Keratinocyte (primary cell): Measurements from ENCODE around the gene MCM6. TPM values are rescaled to one million over a fixed set of nuclear protein-coding genes. Genes with fewer than 3 reads are reported as not detected.

Experiments used
- DNase-seq: peaks from one replicate; pipeline ENCODE4 v3.0.0-alpha.2; 2011; ENCODE audit warnings: low read depth, missing footprints, low spot score
- FAIRE-seq: peaks from 2 replicates; lab custom pipeline; 2011; peaks lifted over from hg19 to GRCh38; lab: Jason Lieb, UNC
- H2AFZ ChIP-seq: 2 replicates; pipeline ENCODE4 v1.6.0; 2012; ENCODE audit warnings: low read length, control low read depth, inconsistent platforms; ENCODE audit not compliant: control insufficient read depth
- H3K27ac ChIP-seq: 2 replicates; pipeline ENCODE4 v1.5.1; 2011; ENCODE audit warnings: low read length; ENCODE audit not compliant: control insufficient read depth, insufficient read depth
- H3K27me3 ChIP-seq: 3 replicates; pipeline ENCODE4 v1.6.0; 2011; ENCODE audit warnings: low read length; ENCODE audit not compliant: control insufficient read depth, insufficient read depth; ENCODE audit errors: extremely low read depth
- H3K36me3 ChIP-seq, 2 experiments: 2 replicates in 1 of 2; 3 replicates in 1 of 2; pipeline ENCODE4 v1.5.1; 2011; ENCODE audit warnings: low read length in 2 of 2, mild to moderate bottlenecking in 1 of 2; ENCODE audit not compliant: control insufficient read depth in 2 of 2, insufficient read depth in 2 of 2; ENCODE audit errors: extremely low read depth in 1 of 2
- H3K4me1 ChIP-seq: 3 replicates; pipeline ENCODE4 v1.5.1; 2011; ENCODE audit warnings: low read length; ENCODE audit not compliant: control insufficient read depth, insufficient read depth; ENCODE audit errors: extremely low read depth
- H3K4me2 ChIP-seq: 3 replicates; pipeline ENCODE4 v1.6.0; 2011; ENCODE audit warnings: low read depth, low read length; ENCODE audit not compliant: control insufficient read depth, insufficient read depth; ENCODE audit errors: extremely low read depth
- H3K4me3 ChIP-seq, 3 experiments: fragments of 200-600 bp in 1 of 3; sonication (generic) in 1 of 3; 2 replicates in 2 of 3; 3 replicates in 1 of 3; pipeline ENCODE4 v1.5.1; 2011 to 2016; ENCODE audit warnings: low read length in 3 of 3, mild to moderate bottlenecking in 3 of 3, control low read depth in 2 of 3, inconsistent platforms in 1 of 3, low read depth in 1 of 3, mixed read lengths in 1 of 3, mixed run types in 1 of 3, moderate library complexity in 1 of 3; ENCODE audit not compliant: control insufficient read depth in 2 of 3, insufficient read depth in 2 of 3; ENCODE audit errors: extremely low read depth in 1 of 3
- H3K79me2 ChIP-seq: 2 replicates; pipeline ENCODE4 v1.6.0; 2012; ENCODE audit warnings: low read length; ENCODE audit not compliant: control insufficient read depth, insufficient read depth
- H3K9ac ChIP-seq: 3 replicates; pipeline ENCODE4 v1.6.0; 2011; ENCODE audit warnings: low read length; ENCODE audit not compliant: control insufficient read depth, insufficient read depth; ENCODE audit errors: extremely low read depth
- H3K9me1 ChIP-seq: 3 replicates; pipeline ENCODE4 v1.6.0; 2011; ENCODE audit warnings: low read length; ENCODE audit not compliant: control insufficient read depth, insufficient read depth; ENCODE audit errors: extremely low read depth
- H3K9me3 ChIP-seq: 2 replicates; pipeline ENCODE4 v1.5.1; 2012; ENCODE audit warnings: low read depth, low read length; ENCODE audit not compliant: control insufficient read depth
- H4K20me1 ChIP-seq: 3 replicates; pipeline ENCODE4 v1.6.0; 2011; ENCODE audit warnings: low read length; ENCODE audit not compliant: control insufficient read depth, insufficient read depth; ENCODE audit errors: extremely low read depth
- CTCF ChIP-seq, 3 experiments: IDR thresholded peaks in 1 of 3; conservative IDR thresholded peaks in 1 of 3; optimal IDR thresholded peaks in 1 of 3; 2 replicates in 2 of 3; 3 replicates in 1 of 3; pipeline versions ENCODE3 to v1.5.1; 2011; ENCODE audit warnings: low read length in 3 of 3, mild to moderate bottlenecking in 3 of 3, moderate library complexity in 2 of 3, control low read depth in 1 of 3, inconsistent platforms in 1 of 3; ENCODE audit not compliant: insufficient read depth in 2 of 3; ENCODE audit errors: extremely low read depth in 1 of 3
- EZH2 ChIP-seq: IDR thresholded peaks from one replicate; pipeline ENCODE4 v1.6.1; 2012; ENCODE audit warnings: inconsistent platforms, mild to moderate bottlenecking, low read length, moderate library complexity
- dilution Hi-C: fragments of 300-500 bp; cut with MboI; formaldehyde crosslinking; loops from one replicate; pipeline ENCODE4 v1.7.0; 2020; ENCODE audit warnings: low sequenced_read_pairs; ENCODE audit not compliant: extremely low pct_ligation_motif_present
- polyA plus RNA-seq, 5 experiments: library from polyadenylated mRNA; depleted of rRNA in 3 of 5; stranded (reverse) in 3 of 5; stranded (forward) in 1 of 5; unstranded in 1 of 5; fragments of >200 nt; gene quantifications; 1 replicate in 1 of 5; 2 replicates in 3 of 5; 3 replicates in 1 of 5; pipeline versions ENCODE4 v1.2.1 to v1.2.3, GENCODE V29; 2011 to 2012; ENCODE audit warnings: missing spikeins in 2 of 5, low read depth in 1 of 5, low replicate concordance in 1 of 5

MCM6 gene
- polyA plus RNA-seq, 1 donor (not counting 4 experiments of a cell fraction or from before 2014, with no cell fraction given), result 23.2 TPM

DNA sequence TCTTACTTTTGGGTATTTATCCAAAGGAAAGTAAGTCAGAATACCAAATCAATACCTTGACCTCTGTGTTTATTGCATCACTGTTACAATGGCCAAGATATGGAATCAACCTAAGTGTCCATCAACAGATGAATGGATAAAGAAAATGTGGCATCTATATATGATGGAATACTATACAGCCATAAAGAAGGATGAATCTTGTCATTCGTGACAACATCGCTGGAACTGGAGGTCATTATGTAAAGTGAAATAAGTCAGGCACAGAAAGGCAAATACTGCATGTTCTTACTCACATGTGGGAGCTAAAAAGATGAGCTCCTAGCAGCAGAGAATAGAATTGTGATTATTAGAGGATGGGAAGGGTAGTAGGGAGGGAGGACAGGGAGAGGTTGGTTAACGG is 73.9 kb downstream of the MCM6 start:
- Histone ChIP-seq H3K4me3 (no peak overlapping the region), H3K79me2 (no peaks in the 10 kb centered on the region), H3K9ac (no peak overlapping the region), H2AFZ (no peak overlapping the region), H3K4me1 (peaks cover 10% of the 10 kb centered on the region), H3K9me1 (no peaks in the 10 kb centered on the region), H4K20me1 (no peaks in the 10 kb centered on the region), H3K27me3 (no peaks in the 10 kb centered on the region), H3K27ac (no peak overlapping the region), H3K9me3 (no peaks in the 10 kb centered on the region), H3K36me3 (no peaks in the 10 kb centered on the region), H3K4me2 (no peak overlapping the region)
- FAIRE-seq, result no peak
- no peak for DNase-seq
- dilution Hi-C loops, result no loop called here
- TF ChIP-seq EZH2 (no peak), CTCF (optimal IDR thresholded peaks at IDR 0.05 in 1 of 3, IDR thresholded peaks at IDR 0.05 in 1 of 3, conservative IDR thresholded peaks at IDR 0.05 in 1 of 3; ENCODE audit: extremely low read depth in 1 of 3, insufficient read depth in 2 of 3, low read length in 3 of 3) (no peak)

DNA sequence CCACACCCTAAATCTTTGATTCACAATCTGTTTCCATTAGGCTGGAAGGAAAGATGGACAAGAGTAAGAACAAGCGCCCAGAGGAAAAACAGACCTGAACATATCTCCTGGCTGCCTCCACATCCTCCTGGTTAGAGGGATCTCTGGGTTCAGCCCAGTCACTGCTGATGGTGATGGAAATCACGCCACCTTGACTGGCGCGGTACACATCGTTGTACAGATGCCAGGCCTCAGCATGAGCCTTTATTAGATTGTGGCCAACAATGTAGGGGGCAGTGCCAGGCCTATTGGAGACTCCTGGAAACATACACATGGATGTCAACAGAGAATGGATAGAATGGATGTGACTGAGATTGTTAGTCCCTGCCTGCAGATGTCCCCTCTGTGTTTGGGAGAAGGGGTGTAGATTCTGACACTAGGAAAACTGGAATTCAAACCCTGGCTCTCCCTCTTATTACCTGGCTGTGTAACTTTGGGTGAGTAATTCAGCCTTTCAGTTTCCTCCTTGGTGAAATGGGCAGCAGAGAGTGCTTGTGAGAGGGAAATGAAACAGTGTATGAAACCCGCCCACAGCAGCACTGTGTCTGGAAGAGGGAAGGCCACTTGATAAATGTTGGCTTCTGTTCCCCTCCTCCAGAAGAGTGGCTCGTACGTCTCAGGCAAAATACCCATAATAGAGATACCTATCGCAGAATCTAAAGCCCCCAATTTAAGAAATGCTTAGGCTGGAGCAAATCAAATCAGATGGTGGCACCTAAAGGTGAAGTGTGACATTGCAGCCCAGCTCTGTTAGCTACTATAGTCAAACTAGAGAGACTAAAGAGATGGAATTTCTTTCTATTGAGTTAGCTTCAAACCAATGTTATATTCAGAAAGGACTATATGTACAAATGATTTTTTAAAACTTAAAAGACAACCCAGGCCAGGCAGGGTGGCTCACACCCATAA is 75.5 kb downstream of the MCM6 start:
- DNase-seq (no peak), FAIRE-seq (no peak)
- Histone ChIP-seq H3K9me3 (no peaks in the 10 kb centered on the region), H3K4me2 (no peak overlapping the region), H4K20me1 (no peaks in the 10 kb centered on the region), H3K36me3 (no peaks in the 10 kb centered on the region), H3K27ac (no peak overlapping the region), H3K79me2 (no peaks in the 10 kb centered on the region), H2AFZ (no peak overlapping the region), H3K9ac (no peak overlapping the region), H3K4me3 (no peak overlapping the region), H3K4me1 (peaks cover 13% of the 10 kb centered on the region), H3K9me1 (no peaks in the 10 kb centered on the region), H3K27me3 (no peaks in the 10 kb centered on the region)
- TF ChIP-seq CTCF (optimal IDR thresholded peaks at IDR 0.05 in 1 of 3, IDR thresholded peaks at IDR 0.05 in 1 of 3, conservative IDR thresholded peaks at IDR 0.05 in 1 of 3; ENCODE audit: extremely low read depth in 1 of 3, insufficient read depth in 2 of 3, low read length in 3 of 3) (peak in 1 of 3 experiments; percentile 8), EZH2 (no peak)
- dilution Hi-C loops, result no loop called here
